Measurements from ENCODE around the gene BCL10. TPM values are rescaled to one million over a fixed set of nuclear protein-coding genes. Genes with fewer than 3 reads are reported as not detected.

The BCL10 gene
- total and polyA plus RNA-seq, 2 of the 13 experiments (the other 11 are each of a cell fraction or from before 2014, with no cell fraction given) = 3.7 to 14.1 TPM

DNA sequence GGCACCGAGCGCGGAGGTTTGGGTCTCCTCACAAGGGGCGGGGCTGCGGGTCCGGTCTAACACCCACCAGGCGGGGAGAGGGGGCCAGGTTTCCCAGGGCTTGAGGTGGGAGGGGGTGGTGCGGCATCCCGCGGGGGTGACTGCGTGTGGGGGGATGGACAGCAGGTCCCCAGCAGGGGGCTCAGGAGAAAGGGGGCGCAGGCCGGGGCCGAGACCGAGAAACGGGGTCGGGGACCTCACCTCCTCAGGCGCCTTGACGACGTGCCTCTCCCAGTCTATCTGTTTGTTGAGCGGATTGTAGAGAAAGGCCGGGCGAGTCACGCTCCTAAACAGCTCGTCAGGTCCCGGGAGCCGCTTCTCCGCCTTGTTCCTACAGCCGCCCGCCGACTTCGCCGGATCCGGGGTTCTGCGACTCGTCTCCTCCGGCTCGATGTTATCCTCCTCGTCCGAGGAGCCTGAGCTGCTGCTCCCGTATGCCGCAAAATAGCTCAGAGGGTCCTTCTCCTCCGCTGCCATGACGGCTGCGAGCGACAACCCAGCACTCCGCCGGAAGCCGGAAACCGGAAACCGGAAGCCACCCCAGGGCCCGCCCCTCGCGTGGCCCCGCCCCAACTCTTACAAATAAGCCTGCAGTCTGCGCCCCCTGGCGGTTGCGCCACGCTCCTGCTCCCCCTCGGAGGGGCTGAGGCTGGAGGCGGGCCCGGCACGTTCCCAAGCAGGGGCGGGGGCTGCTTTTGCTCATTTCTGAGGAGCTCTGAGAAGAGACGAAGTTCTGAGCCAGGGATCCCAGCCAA lies 17.1 kb downstream of the BCL10 start, which contains the start of gene C1orf52 (continued):
- TF ChIP-seq ZNF260 (CRISPR knock-in tag; IDR thresholded peaks at IDR 0.05; ENCODE audit: borderline replicate concordance, low read depth) = no peak
- TF ChIP-seq, protein P1, sequence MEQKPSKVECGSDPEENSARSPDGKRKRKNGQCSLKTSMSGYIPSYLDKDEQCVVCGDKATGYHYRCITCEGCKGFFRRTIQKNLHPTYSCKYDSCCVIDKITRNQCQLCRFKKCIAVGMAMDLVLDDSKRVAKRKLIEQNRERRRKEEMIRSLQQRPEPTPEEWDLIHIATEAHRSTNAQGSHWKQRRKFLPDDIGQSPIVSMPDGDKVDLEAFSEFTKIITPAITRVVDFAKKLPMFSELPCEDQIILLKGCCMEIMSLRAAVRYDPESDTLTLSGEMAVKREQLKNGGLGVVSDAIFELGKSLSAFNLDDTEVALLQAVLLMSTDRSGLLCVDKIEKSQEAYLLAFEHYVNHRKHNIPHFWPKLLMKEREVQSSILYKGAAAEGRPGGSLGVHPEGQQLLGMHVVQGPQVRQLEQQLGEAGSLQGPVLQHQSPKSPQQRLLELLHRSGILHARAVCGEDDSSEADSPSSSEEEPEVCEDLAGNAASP (CRISPR knock-in tag; IDR thresholded peaks at IDR 0.05; ENCODE audit: borderline replicate concordance) = 0 out of 2 replicates have a peak, but pooled peaks have one; percentile 5
- no peak for TF ChIP-seq ZNF101 (CRISPR knock-in tag; IDR thresholded peaks at IDR 0.05; ENCODE audit: borderline replicate concordance, low read depth)
- TF ChIP-seq HDAC1 (CRISPR knock-in tag; IDR thresholded peaks at IDR 0.05) = peak; percentile 66
- TF ChIP-seq, protein P2, sequence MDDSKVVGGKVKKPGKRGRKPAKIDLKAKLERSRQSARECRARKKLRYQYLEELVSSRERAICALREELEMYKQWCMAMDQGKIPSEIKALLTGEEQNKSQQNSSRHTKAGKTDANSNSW (CRISPR knock-in tag; IDR thresholded peaks at IDR 0.05; ENCODE audit: borderline replicate concordance) = no peak
- TF ChIP-seq ETV6 (CRISPR knock-in tag; conservative IDR thresholded peaks at IDR 0.05) = no peak
- TF ChIP-seq ZBED4 (CRISPR knock-in tag; IDR thresholded peaks at IDR 0.05; ENCODE audit: borderline replicate concordance) = no peak
- TF ChIP-seq, protein P3, sequence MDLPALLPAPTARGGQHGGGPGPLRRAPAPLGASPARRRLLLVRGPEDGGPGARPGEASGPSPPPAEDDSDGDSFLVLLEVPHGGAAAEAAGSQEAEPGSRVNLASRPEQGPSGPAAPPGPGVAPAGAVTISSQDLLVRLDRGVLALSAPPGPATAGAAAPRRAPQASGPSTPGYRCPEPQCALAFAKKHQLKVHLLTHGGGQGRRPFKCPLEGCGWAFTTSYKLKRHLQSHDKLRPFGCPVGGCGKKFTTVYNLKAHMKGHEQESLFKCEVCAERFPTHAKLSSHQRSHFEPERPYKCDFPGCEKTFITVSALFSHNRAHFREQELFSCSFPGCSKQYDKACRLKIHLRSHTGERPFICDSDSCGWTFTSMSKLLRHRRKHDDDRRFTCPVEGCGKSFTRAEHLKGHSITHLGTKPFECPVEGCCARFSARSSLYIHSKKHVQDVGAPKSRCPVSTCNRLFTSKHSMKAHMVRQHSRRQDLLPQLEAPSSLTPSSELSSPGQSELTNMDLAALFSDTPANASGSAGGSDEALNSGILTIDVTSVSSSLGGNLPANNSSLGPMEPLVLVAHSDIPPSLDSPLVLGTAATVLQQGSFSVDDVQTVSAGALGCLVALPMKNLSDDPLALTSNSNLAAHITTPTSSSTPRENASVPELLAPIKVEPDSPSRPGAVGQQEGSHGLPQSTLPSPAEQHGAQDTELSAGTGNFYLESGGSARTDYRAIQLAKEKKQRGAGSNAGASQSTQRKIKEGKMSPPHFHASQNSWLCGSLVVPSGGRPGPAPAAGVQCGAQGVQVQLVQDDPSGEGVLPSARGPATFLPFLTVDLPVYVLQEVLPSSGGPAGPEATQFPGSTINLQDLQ (CRISPR knock-in tag; IDR thresholded peaks at IDR 0.05) = no peak
- TF ChIP-seq ZNF33A (CRISPR knock-in tag; IDR thresholded peaks at IDR 0.05; ENCODE audit: borderline replicate concordance) = no peak
- no peak for TF ChIP-seq NFE2L2 (IDR thresholded peaks at IDR 0.05; ENCODE audit: low read length)
- no peak for TF ChIP-seq TAF15 (IDR thresholded peaks at IDR 0.05; ENCODE audit: low read depth, low read length, poor library complexity, severe bottlenecking)
- no peak for TF ChIP-seq ZNF30 (CRISPR knock-in tag; IDR thresholded peaks at IDR 0.05)
- peak; percentile 92 for TF ChIP-seq KDM3A (CRISPR knock-in tag; IDR thresholded peaks at IDR 0.05; ENCODE audit: low read depth)
- TF ChIP-seq TP53 (CRISPR knock-in tag; conservative IDR thresholded peaks at IDR 0.05) = no peak
- TF ChIP-seq, protein P4, sequence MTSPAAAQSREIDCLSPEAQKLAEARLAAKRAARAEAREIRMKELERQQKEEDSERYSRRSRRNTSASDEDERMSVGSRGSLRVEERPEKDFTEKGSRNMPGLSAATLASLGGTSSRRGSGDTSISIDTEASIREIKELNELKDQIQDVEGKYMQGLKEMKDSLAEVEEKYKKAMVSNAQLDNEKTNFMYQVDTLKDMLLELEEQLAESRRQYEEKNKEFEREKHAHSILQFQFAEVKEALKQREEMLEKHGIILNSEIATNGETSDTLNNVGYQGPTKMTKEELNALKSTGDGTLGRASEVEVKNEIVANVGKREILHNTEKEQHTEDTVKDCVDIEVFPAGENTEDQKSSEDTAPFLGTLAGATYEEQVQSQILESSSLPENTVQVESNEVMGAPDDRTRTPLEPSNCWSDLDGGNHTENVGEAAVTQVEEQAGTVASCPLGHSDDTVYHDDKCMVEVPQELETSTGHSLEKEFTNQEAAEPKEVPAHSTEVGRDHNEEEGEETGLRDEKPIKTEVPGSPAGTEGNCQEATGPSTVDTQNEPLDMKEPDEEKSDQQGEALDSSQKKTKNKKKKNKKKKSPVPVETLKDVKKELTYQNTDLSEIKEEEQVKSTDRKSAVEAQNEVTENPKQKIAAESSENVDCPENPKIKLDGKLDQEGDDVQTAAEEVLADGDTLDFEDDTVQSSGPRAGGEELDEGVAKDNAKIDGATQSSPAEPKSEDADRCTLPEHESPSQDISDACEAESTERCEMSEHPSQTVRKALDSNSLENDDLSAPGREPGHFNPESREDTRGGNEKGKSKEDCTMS (CRISPR knock-in tag; conservative IDR thresholded peaks at IDR 0.05) = no peak
- TF ChIP-seq HMG20A (CRISPR knock-in tag; IDR thresholded peaks at IDR 0.05; ENCODE audit: borderline replicate concordance) = no peak
- TF ChIP-seq ARNT2 (CRISPR knock-in tag; IDR thresholded peaks at IDR 0.05; ENCODE audit: low read depth) = peak; percentile 68; the same call in 1 of the 2 replicates
- no peak for TF ChIP-seq ZNF432 (CRISPR knock-in tag; IDR thresholded peaks at IDR 0.05; ENCODE audit: borderline replicate concordance)
